ENCODE measurements around the gene ALKBH7. TPM values are rescaled to one million over a fixed set of nuclear protein-coding genes. Genes with fewer than 3 reads are reported as not detected.

Gene ALKBH7
- total and polyA plus RNA-seq, 10 of the 15 experiments (the other 5 are each of a cell fraction or from before 2014, with no cell fraction given) = 0.31 to 82.5 (median 37.6) TPM

DNA sequence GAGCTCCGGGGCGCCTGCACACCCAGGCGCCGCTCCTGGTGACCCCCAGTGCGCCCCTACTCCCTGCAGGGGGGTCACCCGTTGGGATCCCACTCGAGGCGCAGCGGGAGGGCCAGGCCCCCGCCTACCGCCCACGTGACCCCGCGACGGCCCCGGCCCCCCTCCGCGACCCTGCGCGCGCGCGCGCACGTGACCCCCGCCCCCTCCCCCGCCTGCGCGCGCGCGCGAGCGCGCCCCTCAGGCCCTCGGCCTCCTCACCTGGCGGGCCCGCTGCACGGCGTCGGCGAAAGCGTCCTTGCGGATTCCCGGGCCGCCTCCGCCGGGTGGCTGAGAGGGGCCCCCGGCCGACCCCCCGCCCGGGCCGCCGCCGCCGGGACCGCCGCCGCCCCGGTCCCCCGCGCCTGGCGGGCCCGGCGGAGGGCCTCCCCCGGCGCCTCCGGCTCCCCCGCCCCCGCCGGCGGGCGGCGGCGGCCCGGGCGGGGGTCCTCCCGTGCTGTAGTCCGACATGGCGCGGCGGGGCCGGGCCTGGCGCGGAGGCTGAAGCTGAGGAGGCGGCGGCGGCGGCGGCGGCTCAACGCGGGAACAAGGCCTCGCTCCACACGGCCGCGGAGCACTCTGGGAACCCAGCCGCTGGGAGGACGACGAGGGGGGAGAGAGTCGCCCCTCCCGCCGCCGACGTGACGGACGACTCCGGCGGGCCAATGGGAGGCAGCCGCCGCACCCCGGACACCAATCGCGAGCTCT is 51.8 kb downstream of the ALKBH7 start, which contains the start of gene KHSRP (continued):
- TF ChIP-seq, protein P1, sequence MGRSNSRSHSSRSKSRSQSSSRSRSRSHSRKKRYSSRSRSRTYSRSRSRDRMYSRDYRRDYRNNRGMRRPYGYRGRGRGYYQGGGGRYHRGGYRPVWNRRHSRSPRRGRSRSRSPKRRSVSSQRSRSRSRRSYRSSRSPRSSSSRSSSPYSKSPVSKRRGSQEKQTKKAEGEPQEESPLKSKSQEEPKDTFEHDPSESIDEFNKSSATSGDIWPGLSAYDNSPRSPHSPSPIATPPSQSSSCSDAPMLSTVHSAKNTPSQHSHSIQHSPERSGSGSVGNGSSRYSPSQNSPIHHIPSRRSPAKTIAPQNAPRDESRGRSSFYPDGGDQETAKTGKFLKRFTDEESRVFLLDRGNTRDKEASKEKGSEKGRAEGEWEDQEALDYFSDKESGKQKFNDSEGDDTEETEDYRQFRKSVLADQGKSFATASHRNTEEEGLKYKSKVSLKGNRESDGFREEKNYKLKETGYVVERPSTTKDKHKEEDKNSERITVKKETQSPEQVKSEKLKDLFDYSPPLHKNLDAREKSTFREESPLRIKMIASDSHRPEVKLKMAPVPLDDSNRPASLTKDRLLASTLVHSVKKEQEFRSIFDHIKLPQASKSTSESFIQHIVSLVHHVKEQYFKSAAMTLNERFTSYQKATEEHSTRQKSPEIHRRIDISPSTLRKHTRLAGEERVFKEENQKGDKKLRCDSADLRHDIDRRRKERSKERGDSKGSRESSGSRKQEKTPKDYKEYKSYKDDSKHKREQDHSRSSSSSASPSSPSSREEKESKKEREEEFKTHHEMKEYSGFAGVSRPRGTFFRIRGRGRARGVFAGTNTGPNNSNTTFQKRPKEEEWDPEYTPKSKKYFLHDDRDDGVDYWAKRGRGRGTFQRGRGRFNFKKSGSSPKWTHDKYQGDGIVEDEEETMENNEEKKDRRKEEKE (IDR thresholded peaks at IDR 0.05) = no peak
- TF ChIP-seq POU2F2 (IDR thresholded peaks at IDR 0.05; ENCODE audit: borderline replicate concordance, low read depth, low read length) (no peak), SUZ12 (IDR thresholded peaks at IDR 0.05; ENCODE audit: unreplicated experiment) (no peak), TAF1 (IDR thresholded peaks at IDR 0.05; ENCODE audit: borderline replicate concordance, low read depth, low read length) (peak; percentile 53; the same call in 1 of the 2 replicates), RUNX3 (IDR thresholded peaks at IDR 0.05; ENCODE audit: low read length) (no peak), SPI1 (IDR thresholded peaks at IDR 0.05; ENCODE audit: borderline replicate concordance, insufficient read depth, low read depth, low read length) (no peak), SP1 (IDR thresholded peaks at IDR 0.05; ENCODE audit: low read depth, low read length) (no peak), SIN3A (IDR thresholded peaks at IDR 0.05; ENCODE audit: low read depth, low read length) (no peak), NBN (IDR thresholded peaks at IDR 0.05) (0 out of 2 replicates have a peak, but pooled peaks have one; percentile 16), FOXM1 (IDR thresholded peaks at IDR 0.05; ENCODE audit: low read depth, low read length) (no peak), SREBF1 (IDR thresholded peaks at IDR 0.05; ENCODE audit: low read length) (no peak), TCF7 (IDR thresholded peaks at IDR 0.05; ENCODE audit: borderline replicate concordance) (no peak), SMARCA5 (IDR thresholded peaks at IDR 0.05) (no peak), GABPA (IDR thresholded peaks at IDR 0.05; ENCODE audit: low read depth) (no peak)
- TF ChIP-seq, protein P2, sequence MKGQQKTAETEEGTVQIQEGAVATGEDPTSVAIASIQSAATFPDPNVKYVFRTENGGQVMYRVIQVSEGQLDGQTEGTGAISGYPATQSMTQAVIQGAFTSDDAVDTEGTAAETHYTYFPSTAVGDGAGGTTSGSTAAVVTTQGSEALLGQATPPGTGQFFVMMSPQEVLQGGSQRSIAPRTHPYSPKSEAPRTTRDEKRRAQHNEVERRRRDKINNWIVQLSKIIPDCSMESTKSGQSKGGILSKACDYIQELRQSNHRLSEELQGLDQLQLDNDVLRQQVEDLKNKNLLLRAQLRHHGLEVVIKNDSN (IDR thresholded peaks at IDR 0.05; ENCODE audit: borderline replicate concordance, extremely low read length, insufficient read depth, low read depth, low read length) = peak; percentile 79
- TF ChIP-seq, protein P3, sequence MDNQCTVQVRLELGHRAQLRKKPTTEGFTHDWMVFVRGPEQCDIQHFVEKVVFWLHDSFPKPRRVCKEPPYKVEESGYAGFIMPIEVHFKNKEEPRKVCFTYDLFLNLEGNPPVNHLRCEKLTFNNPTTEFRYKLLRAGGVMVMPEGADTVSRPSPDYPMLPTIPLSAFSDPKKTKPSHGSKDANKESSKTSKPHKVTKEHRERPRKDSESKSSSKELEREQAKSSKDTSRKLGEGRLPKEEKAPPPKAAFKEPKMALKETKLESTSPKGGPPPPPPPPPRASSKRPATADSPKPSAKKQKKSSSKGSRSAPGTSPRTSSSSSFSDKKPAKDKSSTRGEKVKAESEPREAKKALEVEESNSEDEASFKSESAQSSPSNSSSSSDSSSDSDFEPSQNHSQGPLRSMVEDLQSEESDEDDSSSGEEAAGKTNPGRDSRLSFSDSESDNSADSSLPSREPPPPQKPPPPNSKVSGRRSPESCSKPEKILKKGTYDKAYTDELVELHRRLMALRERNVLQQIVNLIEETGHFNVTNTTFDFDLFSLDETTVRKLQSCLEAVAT (IDR thresholded peaks at IDR 0.05) = no peak
- TF ChIP-seq, protein P4, sequence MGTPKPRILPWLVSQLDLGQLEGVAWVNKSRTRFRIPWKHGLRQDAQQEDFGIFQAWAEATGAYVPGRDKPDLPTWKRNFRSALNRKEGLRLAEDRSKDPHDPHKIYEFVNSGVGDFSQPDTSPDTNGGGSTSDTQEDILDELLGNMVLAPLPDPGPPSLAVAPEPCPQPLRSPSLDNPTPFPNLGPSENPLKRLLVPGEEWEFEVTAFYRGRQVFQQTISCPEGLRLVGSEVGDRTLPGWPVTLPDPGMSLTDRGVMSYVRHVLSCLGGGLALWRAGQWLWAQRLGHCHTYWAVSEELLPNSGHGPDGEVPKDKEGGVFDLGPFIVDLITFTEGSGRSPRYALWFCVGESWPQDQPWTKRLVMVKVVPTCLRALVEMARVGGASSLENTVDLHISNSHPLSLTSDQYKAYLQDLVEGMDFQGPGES (IDR thresholded peaks at IDR 0.05) = no peak
- TF ChIP-seq, protein P5, sequence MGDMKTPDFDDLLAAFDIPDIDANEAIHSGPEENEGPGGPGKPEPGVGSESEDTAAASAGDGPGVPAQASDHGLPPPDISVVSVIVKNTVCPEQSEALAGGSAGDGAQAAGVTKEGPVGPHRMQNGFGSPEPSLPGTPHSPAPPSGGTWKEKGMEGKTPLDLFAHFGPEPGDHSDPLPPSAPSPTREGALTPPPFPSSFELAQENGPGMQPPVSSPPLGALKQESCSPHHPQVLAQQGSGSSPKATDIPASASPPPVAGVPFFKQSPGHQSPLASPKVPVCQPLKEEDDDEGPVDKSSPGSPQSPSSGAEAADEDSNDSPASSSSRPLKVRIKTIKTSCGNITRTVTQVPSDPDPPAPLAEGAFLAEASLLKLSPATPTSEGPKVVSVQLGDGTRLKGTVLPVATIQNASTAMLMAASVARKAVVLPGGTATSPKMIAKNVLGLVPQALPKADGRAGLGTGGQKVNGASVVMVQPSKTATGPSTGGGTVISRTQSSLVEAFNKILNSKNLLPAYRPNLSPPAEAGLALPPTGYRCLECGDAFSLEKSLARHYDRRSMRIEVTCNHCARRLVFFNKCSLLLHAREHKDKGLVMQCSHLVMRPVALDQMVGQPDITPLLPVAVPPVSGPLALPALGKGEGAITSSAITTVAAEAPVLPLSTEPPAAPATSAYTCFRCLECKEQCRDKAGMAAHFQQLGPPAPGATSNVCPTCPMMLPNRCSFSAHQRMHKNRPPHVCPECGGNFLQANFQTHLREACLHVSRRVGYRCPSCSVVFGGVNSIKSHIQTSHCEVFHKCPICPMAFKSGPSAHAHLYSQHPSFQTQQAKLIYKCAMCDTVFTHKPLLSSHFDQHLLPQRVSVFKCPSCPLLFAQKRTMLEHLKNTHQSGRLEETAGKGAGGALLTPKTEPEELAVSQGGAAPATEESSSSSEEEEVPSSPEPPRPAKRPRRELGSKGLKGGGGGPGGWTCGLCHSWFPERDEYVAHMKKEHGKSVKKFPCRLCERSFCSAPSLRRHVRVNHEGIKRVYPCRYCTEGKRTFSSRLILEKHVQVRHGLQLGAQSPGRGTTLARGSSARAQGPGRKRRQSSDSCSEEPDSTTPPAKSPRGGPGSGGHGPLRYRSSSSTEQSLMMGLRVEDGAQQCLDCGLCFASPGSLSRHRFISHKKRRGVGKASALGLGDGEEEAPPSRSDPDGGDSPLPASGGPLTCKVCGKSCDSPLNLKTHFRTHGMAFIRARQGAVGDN (IDR thresholded peaks at IDR 0.05) = 0 out of 2 replicates have a peak, but pooled peaks have one; percentile 23

Measured in GM12878 (cell line).